Neuronal stem cell (in vitro differentiated cells): Measurements from ENCODE around the gene ROBO4.

Experiments
- DNase-seq: peaks from one replicate; pipeline ENCODE4 v3.0.0-alpha.2; 2013; ENCODE audit warnings: low spot score
- H2AFZ ChIP-seq: one replicate; pipeline ENCODE4 v1.6.1; 2013; ENCODE audit warnings: mild to moderate bottlenecking, low read length, inconsistent platforms
- H2AK5ac ChIP-seq: 2 replicates; pipeline ENCODE4 v1.6.1; 2013; ENCODE audit warnings: low read depth, mild to moderate bottlenecking, inconsistent platforms, low read length, moderate library complexity, mixed read lengths
- H2BK120ac ChIP-seq: 2 replicates; pipeline ENCODE4 v1.6.1; 2013; ENCODE audit warnings: low read depth, mild to moderate bottlenecking, inconsistent platforms, low read length, moderate library complexity, mixed read lengths
- H2BK12ac ChIP-seq: one replicate; pipeline ENCODE4 v1.6.1; 2013; ENCODE audit warnings: low read length, inconsistent platforms
- H2BK15ac ChIP-seq: 2 replicates; pipeline ENCODE4 v1.6.1; 2013; ENCODE audit warnings: mild to moderate bottlenecking, low read length, inconsistent platforms, mixed read lengths
- H2BK5ac ChIP-seq: one replicate; pipeline ENCODE4 v1.6.1; 2013; ENCODE audit warnings: inconsistent platforms, mild to moderate bottlenecking, low read length, moderate library complexity
- H3K14ac ChIP-seq: one replicate; pipeline ENCODE4 v1.6.1; 2013; ENCODE audit warnings: low read length, inconsistent platforms
- H3K18ac ChIP-seq: 2 replicates; pipeline ENCODE4 v1.6.1; 2013; ENCODE audit warnings: low read length, inconsistent platforms
- H3K23ac ChIP-seq: 2 replicates; pipeline ENCODE4 v1.6.1; 2013; ENCODE audit warnings: low read depth, mild to moderate bottlenecking, mixed read lengths, low read length, inconsistent platforms; ENCODE audit not compliant: poor library complexity
- H3K27ac ChIP-seq: replicated peaks from 3 replicates; pipeline ENCODE4 v1.5.1; 2013; ENCODE audit warnings: low read length, inconsistent platforms
- H3K27me3 ChIP-seq, 3 experiments: 2 replicates each; pipeline ENCODE4 v1.6.1; 2013; ENCODE audit warnings: low read length in 3 of 3, mild to moderate bottlenecking in 2 of 3, inconsistent platforms in 1 of 3, low read depth in 1 of 3, mixed read lengths in 1 of 3, moderate library complexity in 1 of 3; ENCODE audit not compliant: control insufficient read depth in 3 of 3, insufficient read depth in 3 of 3
- H3K36me3 ChIP-seq, 2 donors: replicated peaks in 1 of 2; 2 replicates each; pipeline ENCODE4 v1.6.1; 2013; ENCODE audit warnings: low read length in 2 of 2; ENCODE audit not compliant: control insufficient read depth in 2 of 2, insufficient read depth in 2 of 2
- H3K4ac ChIP-seq: 2 replicates; pipeline ENCODE4 v1.6.1; 2013; ENCODE audit warnings: inconsistent platforms, mild to moderate bottlenecking, low read length, moderate library complexity
- H3K4me1 ChIP-seq, 2 donors: 1 replicate in 1 of 2; 2 replicates in 1 of 2; pipeline ENCODE4 v1.6.1; 2013; ENCODE audit warnings: low read length in 2 of 2, low read depth in 1 of 2; ENCODE audit not compliant: control insufficient read depth in 2 of 2, insufficient read depth in 1 of 2
- H3K4me2 ChIP-seq: one replicate; pipeline ENCODE4 v1.6.1; 2013; ENCODE audit warnings: mild to moderate bottlenecking, low read length, inconsistent platforms; ENCODE audit not compliant: insufficient read depth, poor library complexity, severe bottlenecking
- H3K4me3 ChIP-seq, 2 donors: 2 replicates each; pipeline ENCODE4 v1.5.1; 2013; ENCODE audit warnings: low read length in 2 of 2, mild to moderate bottlenecking in 2 of 2, inconsistent platforms in 1 of 2, moderate library complexity in 1 of 2
- H3K79me1 ChIP-seq: one replicate; pipeline ENCODE4 v1.6.1; 2013; ENCODE audit warnings: low read depth, mild to moderate bottlenecking, inconsistent platforms, low read length, moderate library complexity
- H3K9ac ChIP-seq: one replicate; pipeline ENCODE4 v1.6.1; 2013; ENCODE audit warnings: mild to moderate bottlenecking, low read depth, low read length, inconsistent platforms; ENCODE audit not compliant: poor library complexity
- H3K9me3 ChIP-seq, 2 donors: replicated peaks in 1 of 2; 2 replicates each; pipeline versions ENCODE3 to v1.6.1; 2013; ENCODE audit warnings: low read length in 2 of 2, mild to moderate bottlenecking in 2 of 2, inconsistent platforms in 1 of 2, low read depth in 1 of 2, mixed read lengths in 1 of 2, moderate library complexity in 1 of 2; ENCODE audit not compliant: control insufficient read depth in 2 of 2, insufficient read depth in 1 of 2
- H4K8ac ChIP-seq: one replicate; pipeline ENCODE4 v1.6.1; 2013; ENCODE audit warnings: low read depth, mild to moderate bottlenecking, inconsistent platforms, low read length, moderate library complexity
- H4K91ac ChIP-seq: one replicate; pipeline ENCODE4 v1.6.1; 2013; ENCODE audit warnings: low read length, low read depth, mild to moderate bottlenecking, inconsistent platforms; ENCODE audit not compliant: poor library complexity
- WGBS, 2 donors: extraction: QIAGEN DNeasy Blood & Tissue Kit; methylation state at CpG; one replicate each; pipeline ENCODE4 v1.1.7; 2013; ENCODE audit warnings: missing lambda C conversion rate in 2 of 2, mixed read lengths in 1 of 2; ENCODE audit not compliant: insufficient read length in 2 of 2, insufficient replicate concordance in 1 of 2; ENCODE audit errors: extremely low coverage in 2 of 2; 5-methylcytosine and 5-hydroxymethylcytosine counted together

ROBO4 gene

GRCh38 chr11:124877631-124877909, 20.1 kb downstream of the ROBO4 start:
- no CpG with 5 or more reads among the region's 10 CpGs for WGBS, 2 donors
- Histone ChIP-seq H2BK15ac (peak overlapping the region; percentile 59), H2BK12ac (peak overlapping the region; percentile 63), H3K27ac (no peak overlapping the region), H2BK120ac (peak overlapping the region; percentile 77), H3K4me2 (no peak overlapping the region), H3K4me1 (peaks cover 7 to 15% of the 10 kb centered on the region in 2 donors), H3K23ac (no peak overlapping the region), H4K8ac (no peak overlapping the region), H3K79me1 (peaks cover 2% of the 10 kb centered on the region), H4K91ac (no peak overlapping the region), H3K36me3 (no peaks in the 10 kb centered on the region), H3K14ac (no peak overlapping the region), H2AFZ (peak overlapping the region; percentile 100), H3K9me3 (no peaks in the 10 kb centered on the region), H3K9ac (no peak overlapping the region), H2BK5ac (peak overlapping the region; percentile 16), H3K27me3 (peaks cover 0 to 33% (median 25%) of the 10 kb centered on the region in 3 experiments), H3K4me3 (peak overlapping the region in 1 of 2 donors; percentile 72), H3K4ac (no peak overlapping the region), H2AK5ac (peak overlapping the region; percentile 53), H3K18ac (peak overlapping the region; percentile 38)
- no peak for DNase-seq

- Histone ChIP-seq H3K27me3 (peaks cover 0 to 39% (median 27%) of the 10 kb centered on the region in 3 experiments), H3K27ac (peak overlapping the region; percentile 42)
Observed at GRCh38 chr11:124876818-124877630, 20.6 kb downstream of the ROBO4 start.

DNA sequence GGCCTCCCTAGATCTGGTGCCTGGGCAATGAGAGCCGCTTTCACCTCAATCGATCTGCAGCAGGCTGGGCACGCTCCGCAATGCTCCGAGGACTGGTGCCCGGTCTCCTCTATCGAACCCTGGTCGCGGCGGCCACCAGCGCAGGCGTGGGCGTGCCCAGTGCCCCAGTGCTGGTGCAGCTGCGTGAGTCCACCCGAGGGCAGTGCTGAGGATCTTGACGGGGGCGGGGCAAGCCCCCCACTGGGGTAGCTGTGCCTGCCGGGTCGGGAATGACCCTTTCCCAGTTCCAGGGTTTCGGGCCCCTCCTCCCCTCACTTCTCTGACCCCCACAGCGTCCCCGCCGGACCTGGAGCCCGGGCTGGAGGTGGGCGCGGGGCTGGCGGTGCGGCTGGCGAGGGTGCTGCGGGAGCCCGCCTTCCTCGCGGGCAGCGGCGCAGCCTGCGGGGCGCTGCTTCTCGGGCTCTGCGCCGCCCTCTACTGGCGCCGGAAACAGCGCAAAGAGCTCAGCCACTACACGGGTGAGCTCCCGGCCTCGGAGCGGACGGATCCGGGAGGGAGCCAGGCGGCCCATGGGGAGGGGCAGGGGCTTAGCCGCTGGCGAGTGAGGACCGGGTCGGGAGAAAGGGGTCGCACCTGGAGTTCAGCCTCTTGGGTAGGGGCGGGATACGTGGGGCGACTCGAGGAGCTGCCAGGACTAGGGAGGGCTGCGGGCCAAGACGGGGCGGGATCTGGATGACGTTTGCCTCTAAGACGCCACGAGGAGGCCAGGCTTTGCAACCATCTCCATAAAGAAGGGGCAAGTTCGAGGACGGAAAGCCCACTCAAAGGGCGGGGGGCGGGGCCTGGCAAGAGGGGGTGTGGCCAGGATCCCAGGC, 21.5 kb downstream of the ROBO4 start:
- Histone ChIP-seq H2AK5ac (no peak overlapping the region), H3K4me1 (peaks cover 2 to 11% of the 10 kb centered on the region in 2 donors), H4K91ac (no peak overlapping the region), H3K18ac (peak overlapping the region; percentile 98), H2BK12ac (no peak overlapping the region), H3K4ac (no peak overlapping the region), H3K14ac (no peak overlapping the region), H2AFZ (peak overlapping the region; percentile 100), H3K9me3 (no peaks in the 10 kb centered on the region), H3K79me1 (peaks cover 2% of the 10 kb centered on the region), H3K4me3 (peak overlapping the region; percentile 72 to 83), H3K23ac (no peak overlapping the region), H2BK15ac (peak overlapping the region; percentile 90), H3K9ac (peak overlapping the region; percentile 91), H3K27ac (peak overlapping the region; percentile 81), H2BK5ac (peak overlapping the region; percentile 91), H4K8ac (no peak overlapping the region), H3K27me3 (peaks cover 0 to 47% (median 29%) of the 10 kb centered on the region in 3 experiments), H2BK120ac (peak overlapping the region; percentile 32), H3K4me2 (peak overlapping the region; percentile 91), H3K36me3 (no peaks in the 10 kb centered on the region)
- peak; percentile 91 for DNase-seq
- WGBS, 2 donors = no CpG with 5 or more reads among the region's 69 CpGs

More at GRCh38 chr11:124876818-124877630, 20.6 kb downstream of the ROBO4 start:
- Histone ChIP-seq H4K8ac (no peak overlapping the region), H3K4ac (no peak overlapping the region), H3K36me3 (no peaks in the 10 kb centered on the region), H2BK120ac (peak overlapping the region; percentile 77), H3K18ac (peak overlapping the region; percentile 80), H2AFZ (peak overlapping the region; percentile 100), H3K4me3 (peak overlapping the region; percentile 31 to 72), H2AK5ac (peak overlapping the region; percentile 53), H3K4me1 (peaks cover 2 to 11% of the 10 kb centered on the region in 2 donors), H2BK15ac (peak overlapping the region; percentile 59), H3K23ac (no peak overlapping the region), H4K91ac (no peak overlapping the region), H2BK5ac (peak overlapping the region; percentile 16), H3K9me3 (no peaks in the 10 kb centered on the region), H3K79me1 (peaks cover 2% of the 10 kb centered on the region), H3K4me2 (peak overlapping the region; percentile 91), H3K14ac (no peak overlapping the region), H3K9ac (peak overlapping the region; percentile 30), H2BK12ac (peak overlapping the region; percentile 63)
- WGBS, 2 donors = no CpG with 5 or more reads among the region's 30 CpGs
- DNase-seq = no peak

- peak overlapping the region; percentile 100 for H2AFZ ChIP-seq
- no peaks in the 10 kb centered on the region for H3K9me3 ChIP-seq
- H3K79me1 ChIP-seq = peaks cover 2% of the 10 kb centered on the region
- H3K36me3 ChIP-seq = no peaks in the 10 kb centered on the region
- H3K27me3 ChIP-seq = peaks cover 0 to 55% (median 36%) of the 10 kb centered on the region in 3 experiments
- H3K4me1 ChIP-seq = peaks cover 2 to 11% of the 10 kb centered on the region in 2 donors
- H3K4me3 ChIP-seq = peak overlapping the region in 1 of 2 donors; percentile 72
- peak overlapping the region; percentile 63 for H2BK12ac ChIP-seq
- H2BK5ac ChIP-seq = peak overlapping the region; percentile 91
- no peak overlapping the region for H3K9ac ChIP-seq
- peak overlapping the region; percentile 90 for H2BK15ac ChIP-seq
- peak overlapping the region; percentile 91 for H3K4me2 ChIP-seq
- H4K91ac ChIP-seq = no peak overlapping the region
- peak overlapping the region; percentile 52 for H3K18ac ChIP-seq
- H4K8ac ChIP-seq = no peak overlapping the region
- H2BK120ac ChIP-seq = no peak overlapping the region
- no peak overlapping the region for H3K23ac ChIP-seq
- no peak overlapping the region for H3K4ac ChIP-seq
- WGBS, 2 donors = no CpG with 5 or more reads among the region's 3 CpGs
- H3K14ac ChIP-seq = no peak overlapping the region
- DNase-seq = no peak
- H2AK5ac ChIP-seq = peak overlapping the region; percentile 3
- H3K27ac ChIP-seq = no peak overlapping the region
Observed at GRCh38 chr11:124875401-124875800, 22.3 kb downstream of the ROBO4 start.
